ENCODE data around the gene BTAF1.
"Not testable (repeated sequence)": the region's sequence is repeated elsewhere in the genome, so short reads cannot be mapped to it uniquely, and the experiment has no call there.

The BTAF1 gene

GRCh38 chr10:91887272-91888076, 36.1 kb upstream of the BTAF1 start:
- Histone ChIP-seq H3F3A (ENCODE audit: insufficient read depth, low read length) (no peaks in the 10 kb centered on the region), H3K36me3 (replicated peaks; ENCODE audit: insufficient read depth, low read length) (no peaks in the 10 kb centered on the region), H3K4me1 (ENCODE audit: low read length) (peaks cover 4% of the 10 kb centered on the region; the same call in 1 of the 2 replicates), H4K20me1 (ENCODE audit: insufficient read depth, low read length) (no peaks in the 10 kb centered on the region), H3K4me2 (ENCODE audit: low read depth, low read length) (peak overlapping the region; percentile 46), H3K9ac (ENCODE audit: low read length) (no peak overlapping the region), H3K79me2 (ENCODE audit: low read length) (no peaks in the 10 kb centered on the region), H2AFZ (ENCODE audit: low read length) (peak overlapping the region; percentile 2; the same call in 1 of the 2 replicates), H3K9me3 (replicated peaks; ENCODE audit: insufficient read depth, low read length) (no peaks in the 10 kb centered on the region), H3K27ac (ENCODE audit: low read length) (no peak overlapping the region), H3K4me3 (ENCODE audit: low read length) (peak overlapping the region; percentile 30), H3K9me2 (replicated peaks; ENCODE audit: insufficient read depth, low read length) (no peaks in the 10 kb centered on the region), H3K27me3 (replicated peaks; ENCODE audit: insufficient read depth, low read length) (no peaks in the 10 kb centered on the region; the same call in 1 of the 2 replicates)
- TF ChIP-seq EZH2phosphoT487 (IDR thresholded peaks at IDR 0.05; ENCODE audit: low read length) (no peak), EZH2 (optimal IDR thresholded peaks at IDR 0.05; ENCODE audit: low read depth, low read length) (no peak), CTCF (IDR thresholded peaks at IDR 0.05; ENCODE audit: low read length) (no peak)
- peak; percentile 10 for DNase-seq

- H3K36me3 ChIP-seq (replicated peaks; ENCODE audit: insufficient read depth, low read length): no peaks in the 10 kb centered on the region
- H4K20me1 ChIP-seq (ENCODE audit: insufficient read depth, low read length): no peaks in the 10 kb centered on the region
- H3K9ac ChIP-seq (ENCODE audit: low read length): no peak overlapping the region
- no peaks in the 10 kb centered on the region for H3K9me3 ChIP-seq (replicated peaks; ENCODE audit: insufficient read depth, low read length)
- TF ChIP-seq EZH2 (optimal IDR thresholded peaks at IDR 0.05; ENCODE audit: low read depth, low read length): no peak
- no peak overlapping the region for H3K27ac ChIP-seq (ENCODE audit: low read length)
- H3K9me2 ChIP-seq (replicated peaks; ENCODE audit: insufficient read depth, low read length): no peaks in the 10 kb centered on the region
- H2AFZ ChIP-seq (ENCODE audit: low read length): no peak overlapping the region
- H3K4me3 ChIP-seq (ENCODE audit: low read length): no peak overlapping the region
- H3K4me1 ChIP-seq (ENCODE audit: low read length): no peaks in the 10 kb centered on the region
- no peaks in the 10 kb centered on the region for H3K79me2 ChIP-seq (ENCODE audit: low read length)
- H3K4me2 ChIP-seq (ENCODE audit: low read depth, low read length): no peak overlapping the region
- H3K27me3 ChIP-seq (replicated peaks; ENCODE audit: insufficient read depth, low read length): peaks cover 1% of the 10 kb centered on the region
- no peak for DNase-seq
- H3F3A ChIP-seq (ENCODE audit: insufficient read depth, low read length): no peaks in the 10 kb centered on the region
These were observed 32.2 kb upstream of the BTAF1 start for GRCh38 chr10:91891125-91892001.

GRCh38 chr10:91893051-91893450, 30.5 kb upstream of the BTAF1 start:
- Histone ChIP-seq H3K27me3 (replicated peaks; ENCODE audit: insufficient read depth, low read length) (peaks cover 4% of the 10 kb centered on the region), H3K9ac (ENCODE audit: low read length) (no peak overlapping the region), H3K79me2 (ENCODE audit: low read length) (no peaks in the 10 kb centered on the region), H3K4me3 (ENCODE audit: low read length) (no peak overlapping the region), H4K20me1 (ENCODE audit: insufficient read depth, low read length) (no peaks in the 10 kb centered on the region), H3K9me3 (replicated peaks; ENCODE audit: insufficient read depth, low read length) (no peaks in the 10 kb centered on the region), H3K9me2 (replicated peaks; ENCODE audit: insufficient read depth, low read length) (no peaks in the 10 kb centered on the region), H3F3A (ENCODE audit: insufficient read depth, low read length) (no peaks in the 10 kb centered on the region), H3K4me2 (ENCODE audit: low read depth, low read length) (no peak overlapping the region), H2AFZ (ENCODE audit: low read length) (no peak overlapping the region), H3K36me3 (replicated peaks; ENCODE audit: insufficient read depth, low read length) (no peaks in the 10 kb centered on the region), H3K4me1 (ENCODE audit: low read length) (no peaks in the 10 kb centered on the region), H3K27ac (ENCODE audit: low read length) (no peak overlapping the region)
- TF ChIP-seq EZH2phosphoT487 (IDR thresholded peaks at IDR 0.05; ENCODE audit: low read length) (no peak), CTCF (IDR thresholded peaks at IDR 0.05; ENCODE audit: low read length) (no peak), EZH2 (optimal IDR thresholded peaks at IDR 0.05; ENCODE audit: low read depth, low read length) (no peak)
- no peak for DNase-seq

GRCh38 chr10:91894261-91894685, 29.3 kb upstream of the BTAF1 start:
- H3K9me2 ChIP-seq (replicated peaks; ENCODE audit: insufficient read depth, low read length); H3K4me3 ChIP-seq (ENCODE audit: low read length); H3K4me2 ChIP-seq (ENCODE audit: low read depth, low read length); H3F3A ChIP-seq (ENCODE audit: insufficient read depth, low read length); H3K79me2 ChIP-seq (ENCODE audit: low read length); H3K27me3 ChIP-seq (replicated peaks; ENCODE audit: insufficient read depth, low read length); H3K9me3 ChIP-seq (replicated peaks; ENCODE audit: insufficient read depth, low read length); H2AFZ ChIP-seq (ENCODE audit: low read length); H3K4me1 ChIP-seq (ENCODE audit: low read length); H3K9ac ChIP-seq (ENCODE audit: low read length); H4K20me1 ChIP-seq (ENCODE audit: insufficient read depth, low read length); H3K36me3 ChIP-seq (replicated peaks; ENCODE audit: insufficient read depth, low read length); H3K27ac ChIP-seq (ENCODE audit: low read length): not testable (repeated sequence)
- peak; percentile 71 for DNase-seq

Data from MM.1S (cell line).